PC-3 (cell line): Measurements from ENCODE around the gene SCD5.

ENCODE experiments used
- EZH2 ChIP-seq: fragments of 300-600 bp; sonication (generic); IDR thresholded peaks from one replicate; pipeline ENCODE4 v1.6.1; 2017; ENCODE audit warnings: antibody characterized with exemption, mild to moderate bottlenecking, low read length; ENCODE audit not compliant: unreplicated experiment
- TF ChIP-seq, protein P1 (sequence below): fragments of 300-600 bp; sonication (generic); conservative IDR thresholded peaks from 2 replicates; pipeline ENCODE4 v1.5.1; 2017; ENCODE audit warnings: antibody characterized with exemption, low read depth, mild to moderate bottlenecking, low read length

DNA sequence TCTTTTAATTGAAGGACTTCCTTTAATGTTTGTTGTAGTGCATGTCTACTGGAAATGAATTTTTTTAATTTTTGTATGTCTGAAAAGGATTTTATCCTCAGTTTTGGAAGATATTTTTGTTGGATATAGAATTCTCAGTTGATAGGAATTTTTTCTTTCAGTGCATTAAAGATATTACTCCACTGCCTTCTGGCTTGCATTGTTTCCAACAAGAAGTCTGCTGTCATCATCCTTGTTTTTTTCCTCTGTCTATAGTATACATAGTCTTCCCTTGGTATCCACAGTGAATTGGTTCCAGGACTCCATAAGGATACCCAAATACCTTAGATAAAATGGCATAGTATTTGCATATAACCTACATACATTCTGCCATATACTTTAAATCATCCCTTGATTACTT is 33.5 kb downstream of the SCD5 start:
- TF ChIP-seq, protein P1, sequence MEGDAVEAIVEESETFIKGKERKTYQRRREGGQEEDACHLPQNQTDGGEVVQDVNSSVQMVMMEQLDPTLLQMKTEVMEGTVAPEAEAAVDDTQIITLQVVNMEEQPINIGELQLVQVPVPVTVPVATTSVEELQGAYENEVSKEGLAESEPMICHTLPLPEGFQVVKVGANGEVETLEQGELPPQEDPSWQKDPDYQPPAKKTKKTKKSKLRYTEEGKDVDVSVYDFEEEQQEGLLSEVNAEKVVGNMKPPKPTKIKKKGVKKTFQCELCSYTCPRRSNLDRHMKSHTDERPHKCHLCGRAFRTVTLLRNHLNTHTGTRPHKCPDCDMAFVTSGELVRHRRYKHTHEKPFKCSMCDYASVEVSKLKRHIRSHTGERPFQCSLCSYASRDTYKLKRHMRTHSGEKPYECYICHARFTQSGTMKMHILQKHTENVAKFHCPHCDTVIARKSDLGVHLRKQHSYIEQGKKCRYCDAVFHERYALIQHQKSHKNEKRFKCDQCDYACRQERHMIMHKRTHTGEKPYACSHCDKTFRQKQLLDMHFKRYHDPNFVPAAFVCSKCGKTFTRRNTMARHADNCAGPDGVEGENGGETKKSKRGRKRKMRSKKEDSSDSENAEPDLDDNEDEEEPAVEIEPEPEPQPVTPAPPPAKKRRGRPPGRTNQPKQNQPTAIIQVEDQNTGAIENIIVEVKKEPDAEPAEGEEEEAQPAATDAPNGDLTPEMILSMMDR, result no peak
- no peak for TF ChIP-seq EZH2
